Measurements from ENCODE around the gene KATNAL2.

GRCh38 chr18:47100212-47100831 is 182.9 kb downstream of the KATNAL2 start:
- TF ChIP-seq ERG (CRISPR knock-in tag; IDR thresholded peaks at IDR 0.05) = no peak
- peak; percentile 50 for TF ChIP-seq CTCF (IDR thresholded peaks at IDR 0.05)
- TF ChIP-seq USF2 (CRISPR knock-in tag; IDR thresholded peaks at IDR 0.05) = no peak
- TF ChIP-seq E2F1 (CRISPR knock-in tag; IDR thresholded peaks at IDR 0.05) = no peak
- no peak for TF ChIP-seq FOXP1 (CRISPR knock-in tag; IDR thresholded peaks at IDR 0.05; ENCODE audit: borderline replicate concordance)
- no peak for TF ChIP-seq ARID4B (CRISPR knock-in tag; IDR thresholded peaks at IDR 0.05; ENCODE audit: borderline replicate concordance)
- TF ChIP-seq SP1 (CRISPR knock-in tag; conservative IDR thresholded peaks at IDR 0.05) = no peak
- no peak for TF ChIP-seq ATF1 (CRISPR knock-in tag; IDR thresholded peaks at IDR 0.05)
- no peak for TF ChIP-seq MAX (CRISPR knock-in tag; IDR thresholded peaks at IDR 0.05)
- TF ChIP-seq ATF2 (CRISPR knock-in tag; IDR thresholded peaks at IDR 0.05; ENCODE audit: borderline replicate concordance, low read depth) = no peak
- no peak for TF ChIP-seq FOXJ3 (CRISPR knock-in tag; IDR thresholded peaks at IDR 0.05; ENCODE audit: borderline replicate concordance)
- no peak for TF ChIP-seq ATF3 (CRISPR knock-in tag; conservative IDR thresholded peaks at IDR 0.05)

Data from WTC11 (cell line).